Camera-type eye (tissue), 1 donor: ENCODE measurements around the gene DCAF12L2. TPM values are rescaled to one million over a fixed set of nuclear protein-coding genes. Genes with fewer than 3 reads are reported as not detected.

ENCODE experiments used
- total RNA-seq: library from RNA; depleted of rRNA; stranded (reverse); fragments of >200 nt; gene quantifications from one replicate; pipeline ENCODE4 v1.2.3, GENCODE V29; 2014

The DCAF12L2 gene
- 4.4 TPM for total RNA-seq

GRCh38 chrX:126165721-126166461 is at the start of gene DCAF12L2:
Gene DCAF12L2, minus strand, starts transcription at chrX:126166289. Its CDS starts 365 bp downstream, at chrX:126165924.

